ENCODE results near the gene PTPRN2. TPM values are rescaled to one million over a fixed set of nuclear protein-coding genes. Genes with fewer than 3 reads are reported as not detected.

The PTPRN2 gene
- total and polyA plus RNA-seq, 2 donors (not counting 1 experiment from before 2014, with no cell fraction given) = 0.54 to 1.2 TPM

GRCh38 chr7:157567666-157568065 lies 1020.0 kb downstream of the PTPRN2 start:
- Histone ChIP-seq H3K27ac (ENCODE audit: insufficient read depth, low read length) (no peak overlapping the region), H3K4me1 (ENCODE audit: control insufficient read depth, extremely low read depth, insufficient read depth, low read length) (no peaks in the 10 kb centered on the region), H3K4me2 (ENCODE audit: extremely low read depth, insufficient read depth, low read length) (no peak overlapping the region), H2AFZ (ENCODE audit: low read length) (no peak overlapping the region), H3K9me3 (ENCODE audit: control insufficient read depth, insufficient read depth, low read depth, low read length) (peaks cover 1% of the 10 kb centered on the region), H3K79me2 (ENCODE audit: control insufficient read depth, insufficient read depth, low read length) (no peaks in the 10 kb centered on the region), H3K36me3 (ENCODE audit: control insufficient read depth, insufficient read depth, low read length) (no peaks in the 10 kb centered on the region), H4K20me1 (ENCODE audit: control insufficient read depth, extremely low read depth, insufficient read depth, low read length) (no peaks in the 10 kb centered on the region), H3K27me3 (ENCODE audit: control insufficient read depth, insufficient read depth, low read length) (no peaks in the 10 kb centered on the region), H3K4me3 (replicated peaks in 1 of 4; ENCODE audit: control extremely low read depth in 1 of 4, insufficient read depth in 1 of 4, low read depth in 3 of 4, low read length in 4 of 4) (no peak overlapping the region), H3K9ac (ENCODE audit: insufficient read depth, low read length) (no peak overlapping the region)
- TF ChIP-seq CTCF (conservative IDR thresholded peaks at IDR 0.05 in 1 of 2, IDR thresholded peaks at IDR 0.05 in 1 of 2; ENCODE audit: low read depth in 1 of 2, low read length in 2 of 2) = no peak
- TF ChIP-seq EZH2 (IDR thresholded peaks at IDR 0.05; ENCODE audit: low read length, missing control alignments) = no peak
- DNase-seq (ENCODE audit: low read depth in 2 of 2) = no peak

GRCh38 chr7:157566631-157567006 lies 1021.0 kb downstream of the PTPRN2 start:
- H3K4me3 ChIP-seq (replicated peaks in 1 of 4; ENCODE audit: control extremely low read depth in 1 of 4, insufficient read depth in 1 of 4, low read depth in 3 of 4, low read length in 4 of 4) = no peak overlapping the region
- DNase-seq (ENCODE audit: low read depth in 2 of 2) = no peak
- H3K9ac ChIP-seq (ENCODE audit: insufficient read depth, low read length) = no peak overlapping the region
- H4K20me1 ChIP-seq (ENCODE audit: control insufficient read depth, extremely low read depth, insufficient read depth, low read length) = no peaks in the 10 kb centered on the region
- no peak overlapping the region for H3K4me2 ChIP-seq (ENCODE audit: extremely low read depth, insufficient read depth, low read length)
- H3K79me2 ChIP-seq (ENCODE audit: control insufficient read depth, insufficient read depth, low read length) = no peaks in the 10 kb centered on the region
- no peaks in the 10 kb centered on the region for H3K4me1 ChIP-seq (ENCODE audit: control insufficient read depth, extremely low read depth, insufficient read depth, low read length)
- H3K36me3 ChIP-seq (ENCODE audit: control insufficient read depth, insufficient read depth, low read length) = no peaks in the 10 kb centered on the region
- H3K9me3 ChIP-seq (ENCODE audit: control insufficient read depth, insufficient read depth, low read depth, low read length) = peaks cover 1% of the 10 kb centered on the region
- no peak overlapping the region for H2AFZ ChIP-seq (ENCODE audit: low read length)
- TF ChIP-seq EZH2 (IDR thresholded peaks at IDR 0.05; ENCODE audit: low read length, missing control alignments) = no peak
- TF ChIP-seq CTCF (conservative IDR thresholded peaks at IDR 0.05 in 1 of 2, IDR thresholded peaks at IDR 0.05 in 1 of 2; ENCODE audit: low read depth in 1 of 2, low read length in 2 of 2) = no peak
- H3K27me3 ChIP-seq (ENCODE audit: control insufficient read depth, insufficient read depth, low read length) = no peaks in the 10 kb centered on the region
- H3K27ac ChIP-seq (ENCODE audit: insufficient read depth, low read length) = no peak overlapping the region

- DNase-seq (ENCODE audit: low read depth in 2 of 2) = no peak
- Histone ChIP-seq H3K4me3 (replicated peaks in 1 of 4; ENCODE audit: control extremely low read depth in 1 of 4, insufficient read depth in 1 of 4, low read depth in 3 of 4, low read length in 4 of 4) (no peak overlapping the region), H3K27ac (ENCODE audit: insufficient read depth, low read length) (no peak overlapping the region), H2AFZ (ENCODE audit: low read length) (no peak overlapping the region), H4K20me1 (ENCODE audit: control insufficient read depth, extremely low read depth, insufficient read depth, low read length) (no peaks in the 10 kb centered on the region), H3K27me3 (ENCODE audit: control insufficient read depth, insufficient read depth, low read length) (no peaks in the 10 kb centered on the region), H3K36me3 (ENCODE audit: control insufficient read depth, insufficient read depth, low read length) (no peaks in the 10 kb centered on the region), H3K9me3 (ENCODE audit: control insufficient read depth, insufficient read depth, low read depth, low read length) (peaks cover 1% of the 10 kb centered on the region), H3K4me1 (ENCODE audit: control insufficient read depth, extremely low read depth, insufficient read depth, low read length) (no peaks in the 10 kb centered on the region), H3K4me2 (ENCODE audit: extremely low read depth, insufficient read depth, low read length) (no peak overlapping the region), H3K79me2 (ENCODE audit: control insufficient read depth, insufficient read depth, low read length) (no peaks in the 10 kb centered on the region), H3K9ac (ENCODE audit: insufficient read depth, low read length) (no peak overlapping the region)
- no peak for TF ChIP-seq CTCF (conservative IDR thresholded peaks at IDR 0.05 in 1 of 2, IDR thresholded peaks at IDR 0.05 in 1 of 2; ENCODE audit: low read depth in 1 of 2, low read length in 2 of 2)
- TF ChIP-seq EZH2 (IDR thresholded peaks at IDR 0.05; ENCODE audit: low read length, missing control alignments) = no peak
These were observed 1021.5 kb downstream of the PTPRN2 start for GRCh38 chr7:157565981-157566630.

Data from fibroblast of lung (primary cell).